Muscle layer of duodenum (tissue), 2 donors: ENCODE measurements around the gene CRISPLD2.

Experiments
- H3K27ac ChIP-seq: one replicate; pipeline ENCODE4 v1.7.0; 2013; ENCODE audit warnings: mild to moderate bottlenecking, low read length
- H3K27me3 ChIP-seq: one replicate; pipeline ENCODE4 v1.7.0; 2013; ENCODE audit warnings: low read depth, mild to moderate bottlenecking, control low read depth, low read length
- H3K36me3 ChIP-seq, 2 donors: one replicate each; pipeline ENCODE4 v1.7.0; 2013; ENCODE audit warnings: low read length in 2 of 2, control low read depth in 1 of 2, mild to moderate bottlenecking in 1 of 2; ENCODE audit not compliant: insufficient read depth in 2 of 2, control insufficient read depth in 1 of 2
- H3K4me1 ChIP-seq, 2 donors: one replicate each; pipeline ENCODE4 v1.7.0; 2013; ENCODE audit warnings: low read length in 2 of 2, mild to moderate bottlenecking in 2 of 2, control low read depth in 1 of 2, moderate library complexity in 1 of 2; ENCODE audit not compliant: insufficient read depth in 2 of 2, control insufficient read depth in 1 of 2
- H3K4me3 ChIP-seq, 2 donors: one replicate each; pipeline ENCODE4 v1.7.0; 2013; ENCODE audit warnings: low read length in 2 of 2, low read depth in 1 of 2, mild to moderate bottlenecking in 1 of 2
- H3K9me3 ChIP-seq, 2 donors: one replicate each; pipeline ENCODE4 v1.7.0; 2013; ENCODE audit warnings: low read length in 2 of 2, control low read depth in 1 of 2, mild to moderate bottlenecking in 1 of 2; ENCODE audit not compliant: control insufficient read depth in 1 of 2
- donor health status: healthy.

Gene CRISPLD2

DNA sequence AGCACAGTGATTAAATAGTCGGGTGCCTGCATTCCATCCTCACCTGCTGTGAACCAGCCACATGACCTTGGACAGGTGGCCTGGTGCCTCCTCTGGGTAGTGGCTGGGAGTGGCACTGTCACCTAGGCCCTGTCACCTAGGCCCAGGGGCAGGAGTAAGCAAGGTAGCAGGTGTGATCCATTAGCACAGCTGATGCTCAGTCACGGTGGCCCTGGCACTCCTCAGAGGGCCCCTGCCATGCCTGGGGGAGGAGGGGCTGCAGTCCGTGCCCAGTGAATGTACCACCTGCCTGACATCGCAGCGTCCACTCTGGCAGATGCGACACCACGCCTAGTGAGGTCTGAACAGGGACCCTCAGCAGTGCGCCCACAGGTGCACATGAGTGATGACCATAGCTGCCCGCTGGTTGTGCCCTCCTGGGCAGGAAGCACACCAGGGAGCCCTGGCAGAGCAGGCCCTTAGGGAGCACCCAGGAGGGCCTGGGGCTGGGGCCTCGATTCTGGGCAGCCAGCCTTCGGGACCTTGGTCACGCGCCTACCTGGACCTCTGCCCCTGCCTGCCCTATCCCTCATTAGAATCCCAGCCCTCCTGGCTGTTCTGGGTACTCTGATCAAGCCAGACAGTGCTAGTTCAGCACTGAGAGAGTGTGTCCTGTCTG, 33.1 kb upstream of the CRISPLD2 start:
- no peaks in the 10 kb centered on the region for H3K9me3 ChIP-seq
- no peak overlapping the region for H3K27ac ChIP-seq
- peaks cover 19 to 22% of the 10 kb centered on the region in 2 donors for H3K4me1 ChIP-seq
- H3K27me3 ChIP-seq: no peaks in the 10 kb centered on the region
- H3K4me3 ChIP-seq: no peak overlapping the region
- H3K36me3 ChIP-seq: no peaks in the 10 kb centered on the region

- Histone ChIP-seq H3K36me3 (no peaks in the 10 kb centered on the region), H3K9me3 (no peaks in the 10 kb centered on the region), H3K27ac (no peak overlapping the region), H3K27me3 (no peaks in the 10 kb centered on the region), H3K4me3 (no peak overlapping the region), H3K4me1 (peaks cover 19 to 22% of the 10 kb centered on the region in 2 donors)
These were observed 32.5 kb upstream of the CRISPLD2 start for GRCh38 chr16:84787263-84787622.

DNA sequence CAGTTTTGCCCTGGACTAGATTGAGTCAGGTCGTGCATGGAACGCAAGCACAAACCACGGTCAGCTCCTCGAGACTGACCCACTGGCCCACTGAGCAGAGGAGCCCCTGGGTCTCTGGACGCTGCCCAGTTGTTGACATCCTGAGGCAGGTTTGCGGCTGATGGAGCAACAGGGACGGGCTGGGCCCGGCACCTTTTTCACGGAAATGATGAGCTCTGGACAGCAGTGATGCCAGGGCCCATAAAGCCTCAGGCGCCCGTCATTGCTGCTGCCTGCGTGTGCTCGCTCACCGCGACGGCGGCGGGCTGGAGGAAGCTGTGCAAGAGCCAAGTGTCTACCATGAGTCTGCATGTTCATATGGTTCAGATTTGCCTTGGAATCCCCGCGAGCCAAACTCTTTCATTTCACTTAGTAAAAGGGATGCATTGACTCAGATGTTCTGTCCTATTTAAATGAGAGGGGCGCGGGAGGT, 30.8 kb upstream of the CRISPLD2 start:
- no peaks in the 10 kb centered on the region for H3K9me3 ChIP-seq
- no peak overlapping the region for H3K27ac ChIP-seq
- H3K4me1 ChIP-seq: peaks cover 19 to 22% of the 10 kb centered on the region in 2 donors
- no peak overlapping the region for H3K4me3 ChIP-seq
- no peaks in the 10 kb centered on the region for H3K27me3 ChIP-seq
- no peaks in the 10 kb centered on the region for H3K36me3 ChIP-seq

GRCh38 chr16:84789431-84789830, 30.4 kb upstream of the CRISPLD2 start:
- no peaks in the 10 kb centered on the region for H3K27me3 ChIP-seq
- H3K9me3 ChIP-seq: no peaks in the 10 kb centered on the region
- no peak overlapping the region for H3K4me3 ChIP-seq
- H3K36me3 ChIP-seq: no peaks in the 10 kb centered on the region
- peaks cover 19 to 24% of the 10 kb centered on the region in 2 donors for H3K4me1 ChIP-seq
- no peak overlapping the region for H3K27ac ChIP-seq

DNA sequence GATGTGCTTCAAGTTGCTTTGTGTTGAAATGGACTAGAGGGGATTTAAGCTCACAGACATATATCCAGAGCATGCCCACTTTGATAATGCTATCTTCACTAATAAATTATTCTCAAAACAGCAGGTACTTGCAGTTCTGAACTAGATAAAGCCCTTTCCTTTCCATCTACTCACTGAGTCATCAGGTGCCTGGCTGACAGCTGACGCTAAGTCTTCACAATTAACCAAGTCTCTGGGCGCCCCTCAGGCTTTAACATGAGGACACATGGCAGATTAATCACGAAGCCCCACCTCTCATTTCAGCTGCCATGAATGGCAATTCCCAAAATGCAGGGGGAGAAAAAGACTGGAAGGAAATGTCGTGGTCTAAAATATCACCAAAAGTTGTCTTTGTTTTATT, 29.5 kb upstream of the CRISPLD2 start:
- Histone ChIP-seq H3K36me3 (no peaks in the 10 kb centered on the region), H3K9me3 (no peaks in the 10 kb centered on the region), H3K27me3 (no peaks in the 10 kb centered on the region), H3K4me3 (no peak overlapping the region), H3K4me1 (peaks cover 19 to 28% of the 10 kb centered on the region in 2 donors), H3K27ac (no peak overlapping the region)

- Histone ChIP-seq H3K27me3 (no peaks in the 10 kb centered on the region), H3K4me1 (peaks cover 15 to 22% of the 10 kb centered on the region in 2 donors), H3K36me3 (no peaks in the 10 kb centered on the region), H3K4me3 (no peak overlapping the region), H3K27ac (no peak overlapping the region), H3K9me3 (no peaks in the 10 kb centered on the region)
These were observed 28.7 kb upstream of the CRISPLD2 start for GRCh38 chr16:84791088-84791487.

DNA sequence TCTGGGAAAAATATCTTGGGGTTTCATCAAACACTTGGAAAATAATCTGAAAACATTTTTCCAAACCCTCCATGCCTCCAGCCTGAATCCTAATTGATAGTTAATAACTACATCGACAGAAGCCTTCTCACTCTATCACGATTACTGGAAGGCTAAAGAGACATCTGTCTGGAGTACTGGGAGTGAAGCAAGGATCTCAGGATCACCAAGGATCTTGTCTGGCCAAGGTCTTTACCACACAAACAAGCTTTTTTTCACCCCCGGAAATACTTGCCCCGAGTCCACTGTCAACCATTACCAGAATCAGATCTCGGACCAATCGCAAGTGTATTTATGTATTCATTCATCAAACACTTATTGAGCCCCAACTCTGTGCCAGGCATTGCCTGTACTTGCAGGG, 28.3 kb upstream of the CRISPLD2 start:
- H3K9me3 ChIP-seq: no peaks in the 10 kb centered on the region
- no peaks in the 10 kb centered on the region for H3K36me3 ChIP-seq
- no peak overlapping the region for H3K4me3 ChIP-seq
- H3K4me1 ChIP-seq: peaks cover 11 to 17% of the 10 kb centered on the region in 2 donors
- no peak overlapping the region for H3K27ac ChIP-seq
- no peaks in the 10 kb centered on the region for H3K27me3 ChIP-seq

DNA sequence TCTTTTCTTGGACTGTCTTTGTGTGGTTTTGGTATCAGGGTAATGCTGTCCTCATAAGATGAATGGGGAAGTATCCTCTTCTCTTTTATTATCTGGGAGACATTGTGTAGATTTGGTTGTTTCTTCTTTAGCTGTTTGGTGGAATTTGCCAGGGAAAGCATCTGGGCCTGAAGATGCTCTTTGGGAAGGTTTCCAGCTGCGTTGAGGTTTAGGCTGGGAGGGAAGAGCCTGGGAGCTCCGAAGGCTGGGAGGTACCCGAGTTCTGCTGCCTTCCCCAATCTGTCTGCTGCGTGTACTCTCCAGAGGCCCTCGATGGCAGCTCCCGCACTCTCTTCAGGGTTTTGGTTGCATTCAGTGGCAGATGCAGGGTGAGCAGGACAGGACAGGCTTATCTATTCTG, 25.6 kb upstream of the CRISPLD2 start:
- peak overlapping the region; percentile 29 for H3K27ac ChIP-seq
- peaks cover 0 to 6% of the 10 kb centered on the region in 2 donors for H3K4me1 ChIP-seq
- peak overlapping the region in 1 of 2 donors; percentile 11 for H3K4me3 ChIP-seq
- no peaks in the 10 kb centered on the region for H3K9me3 ChIP-seq
- H3K36me3 ChIP-seq: no peaks in the 10 kb centered on the region
- H3K27me3 ChIP-seq: no peaks in the 10 kb centered on the region

DNA sequence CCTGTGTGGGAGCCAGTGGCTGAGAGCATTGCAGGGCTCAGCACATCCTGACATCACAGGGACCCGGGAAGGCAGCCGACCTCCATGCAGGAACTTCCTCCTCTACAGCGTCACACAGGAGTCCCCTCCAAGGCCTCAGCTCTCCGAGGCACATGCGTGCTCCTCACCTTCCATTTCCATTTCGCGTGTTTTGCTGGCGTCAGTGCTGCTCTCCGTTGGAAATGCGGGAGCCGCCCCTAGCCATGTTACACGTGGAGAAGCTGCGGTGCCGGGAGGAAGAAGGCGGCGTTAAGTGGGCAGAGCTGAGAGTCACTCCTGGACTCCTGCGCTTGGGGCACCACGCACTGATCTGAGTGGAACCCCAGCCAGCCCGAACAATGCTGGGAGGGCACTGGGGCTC, 25.2 kb upstream of the CRISPLD2 start:
- Histone ChIP-seq H3K4me1 (peaks cover 0 to 6% of the 10 kb centered on the region in 2 donors), H3K9me3 (no peaks in the 10 kb centered on the region), H3K36me3 (no peaks in the 10 kb centered on the region), H3K27ac (peak overlapping the region; percentile 29), H3K4me3 (peak overlapping the region in 1 of 2 donors; percentile 11), H3K27me3 (no peaks in the 10 kb centered on the region)

GRCh38 chr16:84795329-84796053, 24.3 kb upstream of the CRISPLD2 start:
- H3K27me3 ChIP-seq: no peaks in the 10 kb centered on the region
- H3K27ac ChIP-seq: peak overlapping the region; percentile 63
- H3K4me3 ChIP-seq: peak overlapping the region in 1 of 2 donors; percentile 26
- no peaks in the 10 kb centered on the region for H3K9me3 ChIP-seq
- no peaks in the 10 kb centered on the region for H3K36me3 ChIP-seq
- peaks cover 0 to 6% of the 10 kb centered on the region in 2 donors for H3K4me1 ChIP-seq

- no peaks in the 10 kb centered on the region for H3K36me3 ChIP-seq
These were observed 19.4 kb upstream of the CRISPLD2 start for GRCh38 chr16:84800158-84800978.

More at GRCh38 chr16:84800158-84800978, 19.4 kb upstream of the CRISPLD2 start:
- Histone ChIP-seq H3K9me3 (no peaks in the 10 kb centered on the region), H3K27me3 (no peaks in the 10 kb centered on the region), H3K4me1 (no peaks in the 10 kb centered on the region), H3K27ac (no peak overlapping the region), H3K4me3 (no peak overlapping the region)
